Frontal cortex (tissue), 4 donors: Measurements from ENCODE around the gene ACBD4. TPM values are rescaled to one million over a fixed set of nuclear protein-coding genes. Genes with fewer than 3 reads are reported as not detected.
A peak's percentile ranks its signal among the peaks of the same experiment; 100 is the strongest.

Source experiments
- DNase-seq, 2 donors: peaks; one replicate each; pipeline ENCODE4 v3.0.0; 2012; ENCODE audit warnings: low spot score in 2 of 2
- FAIRE-seq: peaks from 2 replicates; lab custom pipeline; 2012; peaks lifted over from hg19 to GRCh38; lab: Jason Lieb, UNC
- total RNA-seq: library from RNA; depleted of rRNA; stranded (reverse); fragments of >200 nt; gene quantifications from one replicate; pipeline ENCODE4 v1.2.3, GENCODE V29; 2014
- donor health status: control.
- donor health status: control.
- donor health status: control.

The ACBD4 gene, protein sequence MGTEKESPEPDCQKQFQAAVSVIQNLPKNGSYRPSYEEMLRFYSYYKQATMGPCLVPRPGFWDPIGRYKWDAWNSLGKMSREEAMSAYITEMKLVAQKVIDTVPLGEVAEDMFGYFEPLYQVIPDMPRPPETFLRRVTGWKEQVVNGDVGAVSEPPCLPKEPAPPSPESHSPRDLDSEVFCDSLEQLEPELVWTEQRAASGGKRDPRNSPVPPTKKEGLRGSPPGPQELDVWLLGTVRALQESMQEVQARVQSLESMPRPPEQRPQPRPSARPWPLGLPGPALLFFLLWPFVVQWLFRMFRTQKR
- total RNA-seq, result 2.4 TPM

DNA sequence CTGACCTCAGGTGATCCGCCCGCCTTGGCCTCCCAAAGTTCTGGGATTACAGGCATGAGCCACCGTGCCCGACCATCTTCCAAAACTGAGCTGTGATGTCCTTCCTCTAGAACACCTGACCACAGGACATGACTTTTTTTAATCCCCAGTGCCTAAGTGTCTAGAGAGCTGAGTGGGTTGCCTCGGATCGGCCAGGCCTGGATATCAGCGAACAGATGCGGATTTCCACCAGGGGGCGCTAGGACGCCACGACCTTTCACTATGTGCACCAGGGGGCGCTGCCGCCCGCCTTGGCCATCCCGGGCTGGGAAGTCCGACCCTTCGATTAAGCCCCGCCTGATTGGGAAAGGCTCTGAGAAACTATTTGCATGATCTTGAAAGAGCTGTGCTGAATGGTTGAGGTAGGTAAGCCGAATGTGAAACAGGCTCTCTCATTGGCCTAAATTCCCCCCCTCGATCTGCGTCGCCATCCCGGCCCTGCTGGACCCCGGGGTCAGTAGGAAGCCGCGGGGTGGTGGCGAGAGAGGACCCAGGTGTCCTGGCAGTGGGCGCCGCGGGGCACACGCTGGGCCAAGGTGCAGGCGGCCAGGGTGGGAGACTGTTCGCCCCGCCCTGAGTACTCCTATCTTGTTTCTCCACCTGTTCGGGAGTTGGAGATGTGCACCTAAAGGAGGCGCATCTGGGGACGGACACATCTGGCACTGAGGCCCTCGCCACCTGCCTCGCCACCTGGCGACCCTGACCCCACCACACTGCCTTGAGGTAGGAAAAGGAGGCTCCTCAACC is at the start of gene ACBD4:
ACBD4 (plus strand) TSS at position 496 of the 786 bp plus-strand sequence. CDS start 458 bp downstream, outside the sequence.
- FAIRE-seq, result peak; percentile 44

DNA sequence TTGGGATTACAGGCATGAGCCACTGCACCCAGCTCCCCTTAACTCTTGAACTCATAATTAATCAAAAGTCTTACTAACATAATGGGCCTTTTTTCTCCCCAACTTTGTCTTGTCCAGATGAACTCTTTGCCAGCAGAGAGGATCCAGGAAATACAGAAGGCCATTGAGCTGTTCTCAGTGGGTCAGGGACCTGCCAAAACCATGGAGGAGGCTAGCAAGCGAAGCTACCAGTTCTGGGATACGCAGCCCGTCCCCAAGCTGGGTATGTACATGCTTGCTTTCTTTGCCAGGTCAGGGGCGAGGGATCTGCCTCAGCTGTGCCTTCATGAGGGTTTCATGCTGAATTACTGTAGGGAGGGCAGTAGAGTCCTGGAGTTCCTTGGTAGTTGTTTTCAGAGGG is 49.1 kb upstream of the ACBD4 start:
- DNase-seq, result no peak

More for the DNA sequence above, at the start of gene ACBD4:
- peak; percentile 93 to 95 for DNase-seq

DNA sequence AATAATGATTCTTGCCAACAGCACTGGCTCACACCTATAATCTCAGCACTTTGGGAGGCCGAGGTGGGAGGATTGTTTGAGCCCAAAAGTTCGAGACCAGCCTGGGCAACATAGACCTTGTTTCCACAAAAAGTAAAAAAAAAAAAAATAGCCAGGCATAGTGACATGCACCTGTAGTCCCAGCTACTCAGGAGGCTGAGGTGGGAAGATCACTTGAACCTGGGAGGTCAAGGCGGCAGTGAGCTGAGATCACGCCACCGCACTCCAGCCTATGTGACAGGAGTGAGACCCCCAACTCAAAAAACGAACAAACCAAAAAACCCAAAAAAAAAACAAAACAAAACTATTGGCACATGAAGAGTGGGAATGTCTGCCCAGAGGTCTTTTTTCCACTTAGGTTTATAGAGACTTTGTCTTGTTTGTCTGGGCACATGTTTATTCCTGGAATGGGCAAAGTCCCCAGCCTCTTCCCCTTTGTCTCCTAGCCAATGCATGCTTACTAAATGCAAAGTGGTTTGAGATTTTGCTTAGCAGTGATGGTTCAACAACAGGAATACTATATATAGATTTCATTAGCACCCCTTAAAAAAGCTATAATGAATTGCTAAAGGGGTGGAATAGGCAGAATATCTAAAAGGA is 48.5 kb upstream of the ACBD4 start:
- no peak for FAIRE-seq
- no peak for DNase-seq

More for the DNA sequence above, 49.1 kb upstream of the ACBD4 start:
- no peak for FAIRE-seq

DNA sequence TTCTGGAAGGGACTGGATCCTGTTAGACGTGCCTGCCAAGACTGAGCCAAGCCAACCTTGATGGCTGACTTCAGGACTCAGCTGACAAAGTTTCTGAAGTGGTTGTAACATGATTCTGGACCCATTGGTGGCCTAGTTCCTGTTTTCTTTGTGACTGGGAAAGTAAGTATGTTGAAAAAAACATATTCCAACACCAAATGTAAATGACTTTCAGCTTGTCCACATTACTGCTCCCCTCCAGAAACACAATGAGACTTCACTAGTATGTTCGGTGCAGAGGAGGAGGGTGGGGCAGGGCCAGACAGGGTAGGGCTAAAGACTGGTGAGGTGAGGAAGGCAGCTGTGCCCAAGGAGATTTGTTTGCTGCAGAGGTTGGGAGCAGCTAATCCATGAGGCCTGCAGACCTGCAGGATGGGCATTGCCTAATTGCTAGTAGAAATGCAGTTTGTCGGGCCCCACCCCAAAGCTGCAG is 47.9 kb upstream of the ACBD4 start:
- FAIRE-seq, result no peak

DNA sequence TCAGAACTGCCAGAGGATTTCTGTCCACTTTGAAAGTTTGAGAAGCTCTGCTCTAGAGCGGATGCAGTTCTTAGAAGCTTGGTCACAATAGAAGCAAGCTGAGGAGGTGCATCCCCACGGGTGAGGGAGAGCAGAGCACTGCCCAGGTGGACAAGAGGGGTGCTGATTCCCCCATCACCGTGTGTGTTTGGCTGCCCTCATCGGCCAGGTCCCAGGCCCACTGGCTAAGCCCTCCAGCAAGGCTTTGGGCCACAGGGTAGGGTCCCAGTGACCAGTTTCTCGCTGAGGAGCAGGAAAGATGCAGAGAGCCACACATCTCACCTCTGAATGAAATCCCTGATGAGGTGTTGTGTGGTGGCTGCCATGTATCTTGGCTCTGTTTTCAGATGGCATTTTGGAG is 47.5 kb upstream of the ACBD4 start:
- DNase-seq, result no peak
- FAIRE-seq, result no peak

More for the DNA sequence above, 47.9 kb upstream of the ACBD4 start:
- DNase-seq, result no peak

DNA sequence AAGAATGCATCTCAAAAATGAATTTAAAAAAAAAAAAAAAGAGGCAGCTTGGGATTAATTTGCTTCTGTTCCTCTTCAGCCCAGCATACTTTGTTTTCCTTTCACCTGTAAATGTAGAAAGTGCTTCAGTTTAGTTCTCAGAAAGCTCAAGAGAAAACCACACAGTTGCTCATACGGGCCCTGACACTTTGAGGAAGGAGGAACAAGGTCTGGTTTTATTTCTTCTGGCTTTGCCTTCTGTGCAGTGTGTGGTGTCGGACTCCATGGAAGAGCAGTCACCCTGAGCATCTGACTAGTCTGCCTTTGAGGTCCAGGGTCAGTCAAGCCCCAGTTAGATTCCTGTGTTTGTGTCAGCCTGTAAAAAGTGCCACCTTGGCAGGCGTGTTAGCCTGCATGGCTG is 46.7 kb upstream of the ACBD4 start:
- DNase-seq (no peak), FAIRE-seq (no peak)

DNA sequence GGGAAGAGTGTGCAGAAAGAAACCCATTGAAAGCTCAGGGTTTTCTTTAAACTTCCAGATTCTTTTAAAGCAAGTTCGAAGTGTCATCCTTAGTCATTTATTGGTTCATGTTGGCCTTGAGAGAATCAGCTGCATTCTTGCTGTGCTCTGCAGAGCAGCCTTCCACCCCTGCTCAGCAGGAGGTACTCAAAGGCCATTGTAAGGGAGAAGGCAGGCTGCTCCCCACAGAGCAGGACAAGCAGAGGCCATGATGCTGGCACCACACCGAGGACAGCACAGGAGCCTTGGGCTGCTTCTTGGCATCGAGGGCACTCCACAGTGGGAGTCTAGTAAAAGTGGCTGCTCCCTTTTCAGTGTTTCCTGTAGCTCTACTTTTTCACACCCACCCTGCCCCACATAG is 44.8 kb upstream of the ACBD4 start:
- FAIRE-seq, result no peak
- DNase-seq, result no peak

DNA sequence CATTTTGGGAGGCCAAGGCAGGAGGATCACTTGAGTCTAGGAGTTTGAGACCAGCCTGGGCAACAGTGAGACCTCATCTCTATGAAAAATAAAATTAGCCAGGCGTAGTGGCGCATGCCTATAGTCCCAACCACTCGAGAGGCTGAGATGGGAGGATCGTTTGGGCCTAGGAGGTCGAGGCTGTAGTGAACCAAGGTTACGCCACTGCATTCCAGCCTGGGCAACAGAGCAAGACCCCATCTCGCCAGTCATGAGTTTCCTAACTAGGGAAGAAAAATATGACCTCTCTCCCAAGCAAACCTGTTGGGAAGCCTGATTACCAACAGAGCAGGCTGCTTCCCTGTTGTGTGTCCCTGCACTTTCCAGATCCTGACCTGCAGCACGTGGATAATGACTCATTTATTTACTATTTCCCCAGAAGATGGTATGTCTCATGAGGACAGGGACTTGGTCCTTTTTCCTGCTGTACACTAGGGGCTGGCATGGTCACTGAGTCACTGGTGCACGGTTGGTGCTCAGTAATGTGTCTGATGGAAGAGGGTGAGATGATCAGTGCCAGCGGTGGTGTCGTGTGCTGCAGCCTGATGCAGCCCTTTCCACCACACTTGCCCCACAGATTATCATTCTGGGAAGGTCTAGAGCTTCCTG is 43.6 kb upstream of the ACBD4 start:
- FAIRE-seq, result no peak
- DNase-seq, result no peak

DNA sequence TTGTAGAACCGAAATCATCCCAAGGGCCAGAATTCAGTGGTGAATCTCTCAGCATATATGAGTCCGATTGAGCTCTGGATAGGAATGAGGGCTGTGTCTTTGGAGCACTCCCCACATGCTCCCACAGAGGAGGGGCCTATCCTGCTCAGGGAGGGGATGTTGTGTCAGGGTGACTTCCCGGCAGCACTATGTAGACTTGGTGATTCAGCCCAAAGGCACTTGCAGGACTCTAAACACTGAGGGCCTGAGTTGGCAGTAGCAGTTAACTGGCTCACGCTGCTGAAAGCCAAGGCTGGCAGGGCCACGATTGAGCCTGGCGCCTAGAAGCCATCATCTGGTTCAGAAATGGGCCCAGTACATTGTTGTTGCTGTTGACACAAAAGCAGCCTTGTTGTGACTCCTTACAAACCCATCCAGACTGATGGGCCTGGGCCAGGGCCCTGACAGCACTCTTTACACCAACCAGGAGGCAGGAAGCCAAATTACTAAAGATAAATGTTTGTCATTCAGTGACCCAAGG is 42.5 kb upstream of the ACBD4 start:
- DNase-seq, result peak; percentile 71 to 75
- peak; percentile 88 for FAIRE-seq

DNA sequence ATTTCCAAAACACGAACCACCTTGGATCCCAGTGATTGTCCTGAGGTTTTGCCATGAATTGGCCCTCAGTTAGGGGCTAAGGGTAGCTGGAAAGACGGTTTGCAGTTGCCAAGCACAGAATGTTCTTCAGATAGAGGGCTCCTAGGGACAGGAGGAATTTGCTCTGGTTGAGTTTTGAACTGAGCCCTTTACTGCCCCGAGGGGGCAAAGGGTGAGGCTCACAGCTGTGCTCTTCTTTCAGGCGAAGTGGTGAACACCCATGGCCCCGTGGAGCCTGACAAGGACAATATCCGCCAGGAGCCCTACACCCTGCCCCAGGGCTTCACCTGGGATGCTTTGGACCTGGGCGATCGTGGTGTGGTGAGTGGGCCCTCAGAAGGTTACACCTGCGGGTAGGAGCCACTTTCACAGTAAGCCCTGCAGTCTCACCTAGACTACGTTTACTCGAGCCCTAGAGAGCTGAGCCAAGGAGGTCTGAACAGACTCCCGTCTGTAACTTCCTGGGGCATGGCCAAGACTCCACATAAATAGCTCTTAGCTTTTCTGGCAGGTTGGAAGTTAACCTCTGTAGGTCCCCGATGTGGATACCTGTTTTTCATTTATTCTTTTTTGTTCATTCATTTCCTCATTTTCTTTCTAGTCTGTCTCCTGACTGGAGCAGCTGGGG is 41.9 kb upstream of the ACBD4 start:
- DNase-seq (no peak), FAIRE-seq (no peak)

DNA sequence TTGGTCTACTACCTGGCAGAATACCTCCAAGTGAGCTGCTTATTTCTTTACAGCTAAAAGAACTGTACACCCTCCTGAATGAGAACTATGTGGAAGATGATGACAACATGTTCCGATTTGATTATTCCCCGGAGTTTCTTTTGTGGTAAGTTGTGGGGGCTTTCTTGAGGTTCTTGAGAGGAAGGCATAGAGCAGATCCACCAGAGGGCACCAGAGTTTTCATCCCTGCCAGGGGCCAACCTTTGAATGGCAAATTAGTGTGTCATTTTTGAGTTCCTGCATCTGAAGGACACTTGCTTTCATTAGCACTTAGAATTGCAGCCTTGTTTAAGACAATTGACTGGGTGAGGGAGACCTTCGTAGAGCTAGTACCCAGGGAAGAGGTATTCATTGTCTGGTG is 39.3 kb upstream of the ACBD4 start:
- FAIRE-seq, result no peak
- no peak for DNase-seq

DNA sequence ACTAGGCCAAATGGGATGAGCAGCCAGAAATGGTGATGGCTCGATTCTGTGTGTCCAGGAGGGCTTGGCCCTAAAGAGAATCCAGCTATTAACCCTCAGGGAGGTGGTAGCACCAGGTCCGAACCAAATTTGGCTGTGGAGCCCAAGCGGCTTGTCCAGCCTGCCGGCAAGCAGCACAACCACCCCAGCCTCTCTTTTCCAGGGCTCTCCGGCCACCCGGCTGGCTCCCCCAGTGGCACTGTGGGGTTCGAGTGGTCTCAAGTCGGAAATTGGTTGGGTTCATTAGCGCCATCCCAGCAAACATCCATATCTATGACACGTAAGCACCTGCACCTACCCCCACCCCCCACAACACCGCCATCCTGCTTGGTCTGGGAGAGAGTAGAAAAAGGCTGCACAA is 38.6 kb upstream of the ACBD4 start:
- DNase-seq (no peak), FAIRE-seq (no peak)

DNA sequence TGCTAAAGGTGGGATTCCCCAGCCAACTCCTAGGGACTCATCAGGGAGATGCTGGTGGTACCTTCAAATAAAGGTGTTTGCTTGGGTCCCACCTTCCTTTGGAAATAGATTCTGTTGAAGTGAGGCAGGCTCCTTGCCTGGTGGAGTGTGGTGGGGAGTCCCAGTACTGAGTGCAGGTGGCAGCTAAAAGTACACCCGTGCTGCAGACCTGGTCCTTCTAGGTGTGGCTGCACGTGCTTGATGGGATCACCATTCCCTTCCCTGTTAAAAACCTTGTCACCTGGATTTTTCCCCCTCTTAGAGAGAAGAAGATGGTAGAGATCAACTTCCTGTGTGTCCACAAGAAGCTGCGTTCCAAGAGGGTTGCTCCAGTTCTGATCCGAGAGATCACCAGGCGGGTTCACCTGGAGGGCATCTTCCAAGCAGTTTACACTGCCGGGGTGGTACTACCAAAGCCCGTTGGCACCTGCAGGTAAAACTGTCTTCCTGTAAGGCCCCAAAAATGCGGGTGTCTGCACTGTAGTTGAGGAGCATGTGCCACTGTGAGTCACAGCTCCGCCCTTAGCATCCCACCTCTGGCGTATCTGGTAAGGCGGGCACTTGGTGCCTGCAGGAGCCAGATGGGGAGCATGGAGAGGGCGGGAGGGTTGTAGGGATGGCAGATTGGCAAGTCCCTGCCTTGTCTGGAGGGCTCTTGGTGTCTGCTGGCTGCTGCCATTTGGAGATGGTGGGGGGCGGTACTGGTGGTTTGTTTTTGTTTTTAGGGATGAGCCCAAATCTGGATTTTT is 37.2 kb upstream of the ACBD4 start:
- FAIRE-seq (no peak), DNase-seq (no peak)

DNA sequence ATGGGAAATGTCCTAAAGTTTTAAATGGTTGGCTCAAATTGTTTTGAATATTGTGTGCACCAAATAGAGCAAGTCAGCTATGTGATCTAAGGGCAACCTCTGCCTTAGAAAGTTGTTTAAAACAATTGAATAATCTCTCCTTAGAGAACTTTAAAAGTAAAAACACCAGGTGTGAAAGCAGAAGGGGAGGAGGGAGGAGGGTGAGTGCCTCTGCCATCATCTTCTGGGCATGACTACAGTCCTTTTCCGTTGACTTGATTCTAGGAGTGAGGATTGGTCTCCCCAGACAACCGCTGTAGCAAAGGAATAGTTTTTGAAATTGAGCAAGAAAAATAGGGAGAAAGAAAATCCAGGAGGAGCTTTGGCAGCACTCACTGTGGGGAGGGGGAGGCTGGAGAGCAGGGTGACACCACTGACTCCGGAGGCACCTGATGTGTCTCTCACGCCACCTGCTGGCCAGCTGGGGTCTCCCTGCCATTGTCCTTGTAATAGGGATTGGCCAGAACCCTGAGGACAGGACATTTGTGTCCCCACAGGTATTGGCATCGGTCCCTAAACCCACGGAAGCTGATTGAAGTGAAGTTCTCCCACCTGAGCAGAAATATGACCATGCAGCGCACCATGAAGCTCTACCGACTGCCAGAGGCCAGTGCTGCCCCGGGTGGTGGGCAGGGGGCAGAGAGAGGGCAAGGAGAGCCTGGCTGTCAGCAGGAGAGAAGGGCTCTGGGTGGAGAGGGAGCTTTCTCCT is 36.4 kb upstream of the ACBD4 start:
- FAIRE-seq, result no peak
- peak; percentile 62 to 87 for DNase-seq

DNA sequence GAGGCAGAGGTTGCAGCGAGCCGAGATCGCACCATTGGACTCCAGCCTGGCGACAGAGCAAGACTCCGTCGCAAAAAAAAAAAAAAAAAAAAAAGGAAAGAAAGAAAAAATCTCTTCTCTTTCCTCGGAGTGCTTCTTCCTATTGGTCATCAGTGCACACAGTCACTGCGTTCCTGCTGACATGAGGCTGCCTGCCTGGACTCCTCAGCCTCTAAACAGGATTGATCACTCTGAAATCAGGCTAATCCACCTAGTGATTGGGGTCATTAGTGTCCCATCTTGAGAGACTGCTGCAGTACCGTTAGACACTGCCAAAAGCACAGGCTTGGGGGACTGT is 34.0 kb upstream of the ACBD4 start:
- FAIRE-seq (no peak), DNase-seq (no peak)

DNA sequence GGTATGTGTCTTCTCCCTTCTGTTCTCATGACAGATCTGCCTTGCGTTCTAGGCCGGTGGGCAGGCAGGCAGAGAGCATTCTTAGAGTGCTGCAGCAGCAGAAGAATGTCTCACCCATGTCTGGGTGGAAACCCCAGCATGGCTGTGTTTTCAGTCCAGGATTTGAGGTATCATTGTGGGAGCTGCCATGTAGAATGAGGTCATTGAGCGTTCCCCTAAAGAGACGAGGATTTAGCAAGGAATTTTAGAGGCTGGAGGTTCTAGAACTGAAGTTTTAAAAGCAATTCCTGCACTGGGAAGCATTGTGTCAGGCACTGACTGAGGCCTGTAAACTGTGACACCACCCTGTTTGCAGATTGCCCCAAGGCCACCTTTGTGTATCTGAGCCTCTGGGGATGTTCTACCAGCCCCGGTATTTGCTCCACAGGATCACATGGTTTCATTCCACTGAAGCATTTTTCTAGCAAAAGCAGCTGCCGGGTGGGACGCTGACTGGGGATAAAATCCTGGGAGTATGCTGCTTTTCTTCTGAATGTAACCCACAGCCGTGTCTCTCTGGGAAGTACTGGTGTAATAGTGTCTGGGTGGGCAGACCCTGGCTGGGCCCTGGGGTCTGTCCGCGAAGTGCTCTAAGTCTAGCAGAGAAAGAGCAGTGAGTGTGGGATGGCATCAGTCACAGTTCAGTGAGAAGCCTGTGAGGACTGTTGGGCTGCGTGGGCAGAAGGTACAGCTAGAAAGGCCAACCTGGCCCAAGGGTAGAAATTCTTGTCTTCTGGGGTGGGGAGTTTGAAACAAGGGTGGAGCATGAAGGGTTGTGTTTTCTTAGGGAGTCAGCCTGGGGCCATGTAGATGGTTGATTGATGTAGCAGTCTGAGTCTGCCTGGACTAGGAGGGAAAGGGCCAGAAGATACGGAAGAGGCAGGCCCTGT is 33.3 kb upstream of the ACBD4 start:
- DNase-seq (no peak), FAIRE-seq (no peak)

DNA sequence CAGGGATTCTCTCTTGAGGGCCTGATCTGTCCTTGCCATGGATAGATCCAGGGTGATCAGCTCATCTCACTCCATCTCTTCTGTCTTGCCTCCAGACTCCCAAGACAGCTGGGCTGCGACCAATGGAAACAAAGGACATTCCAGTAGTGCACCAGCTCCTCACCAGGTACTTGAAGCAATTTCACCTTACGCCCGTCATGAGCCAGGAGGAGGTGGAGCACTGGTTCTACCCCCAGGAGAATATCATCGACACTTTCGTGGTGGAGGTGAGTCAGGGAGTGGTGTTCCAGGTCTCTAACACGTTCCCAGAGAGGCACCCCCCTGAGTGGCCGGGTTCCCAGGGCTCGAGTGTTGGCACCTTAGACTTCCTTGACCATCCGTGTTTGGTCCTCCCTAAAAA is 32.6 kb upstream of the ACBD4 start:
- no peak for FAIRE-seq
- DNase-seq, result no peak
